PC-9 (cell line): ENCODE results near the gene SLX4IP.

ENCODE experiments used
- EZH2 ChIP-seq: fragments of 200-600 bp; sonication (generic); IDR thresholded peaks from 2 replicates; pipeline ENCODE4 v1.8.0; 2017; ENCODE audit warnings: antibody characterized with exemption, low read depth
- TF ChIP-seq, protein P1 (sequence below): fragments of 200-600 bp; sonication (generic); conservative IDR thresholded peaks from 2 replicates; pipeline ENCODE4 v1.6.1; 2017; ENCODE audit warnings: mixed run types, antibody characterized with exemption, mild to moderate bottlenecking, moderate library complexity

DNA sequence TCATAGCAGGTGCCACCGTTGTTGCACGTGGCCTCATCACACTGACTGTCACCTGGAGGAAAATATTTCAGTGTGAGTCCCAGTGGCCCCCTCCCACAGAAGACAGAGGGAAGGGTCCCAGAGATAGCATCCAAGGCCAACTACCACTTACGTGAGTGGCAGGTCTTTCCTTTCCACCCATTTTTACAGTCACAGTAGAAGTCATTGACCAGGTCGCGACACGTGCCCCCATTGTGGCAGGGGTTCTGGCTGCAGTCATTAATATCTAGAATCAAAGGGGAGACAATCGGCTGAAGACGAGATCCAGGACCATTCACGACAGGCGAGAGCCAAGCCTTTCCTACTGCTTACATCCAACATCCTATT, 210.1 kb downstream of the SLX4IP start:
- TF ChIP-seq, protein P1, sequence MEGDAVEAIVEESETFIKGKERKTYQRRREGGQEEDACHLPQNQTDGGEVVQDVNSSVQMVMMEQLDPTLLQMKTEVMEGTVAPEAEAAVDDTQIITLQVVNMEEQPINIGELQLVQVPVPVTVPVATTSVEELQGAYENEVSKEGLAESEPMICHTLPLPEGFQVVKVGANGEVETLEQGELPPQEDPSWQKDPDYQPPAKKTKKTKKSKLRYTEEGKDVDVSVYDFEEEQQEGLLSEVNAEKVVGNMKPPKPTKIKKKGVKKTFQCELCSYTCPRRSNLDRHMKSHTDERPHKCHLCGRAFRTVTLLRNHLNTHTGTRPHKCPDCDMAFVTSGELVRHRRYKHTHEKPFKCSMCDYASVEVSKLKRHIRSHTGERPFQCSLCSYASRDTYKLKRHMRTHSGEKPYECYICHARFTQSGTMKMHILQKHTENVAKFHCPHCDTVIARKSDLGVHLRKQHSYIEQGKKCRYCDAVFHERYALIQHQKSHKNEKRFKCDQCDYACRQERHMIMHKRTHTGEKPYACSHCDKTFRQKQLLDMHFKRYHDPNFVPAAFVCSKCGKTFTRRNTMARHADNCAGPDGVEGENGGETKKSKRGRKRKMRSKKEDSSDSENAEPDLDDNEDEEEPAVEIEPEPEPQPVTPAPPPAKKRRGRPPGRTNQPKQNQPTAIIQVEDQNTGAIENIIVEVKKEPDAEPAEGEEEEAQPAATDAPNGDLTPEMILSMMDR: no peak
- TF ChIP-seq EZH2: no peak
